A673 (cell line): ENCODE data around the gene HSPA6. TPM values are rescaled to one million over a fixed set of nuclear protein-coding genes. Genes with fewer than 3 reads are reported as not detected.
"Not testable (repeated sequence)": the region's sequence is repeated elsewhere in the genome, so short reads cannot be mapped to it uniquely, and the experiment has no call there.

ENCODE experiments used
- BruUV-seq: library from RNA; stranded (reverse); fragments of 400-500 nt; replicated peaks from 2 replicates; lab custom pipeline; 2021; lab: Mats Ljungman, UMichigan
- CTCF ChIA-PET: fragments of 300-600 bp; sonication (Branson Sonifier 250); formaldehyde crosslinking; loops from one replicate; lab custom pipeline; 2022; ENCODE audit warnings: antibody characterized with exemption; lab: Charles Lee
- POLR2A ChIA-PET: fragments of 300-600 bp; sonication (Branson Sonifier 250); formaldehyde crosslinking; loops from one replicate; lab custom pipeline; 2022; ENCODE audit warnings: antibody characterized with exemption; ENCODE audit not compliant: low non-redundant PET; lab: Charles Lee
- DNase-seq: peaks from one replicate; pipeline ENCODE4 v3.0.0-alpha.2; 2015; ENCODE audit warnings: low spot score
- H3K27ac ChIP-seq: fragments of 200-600 bp; sonication (generic); 2 replicates; pipeline ENCODE4 v1.5.1; 2016; ENCODE audit warnings: mixed run types, low read depth, mild to moderate bottlenecking, mixed read lengths, antibody characterized with exemption, low read length; ENCODE audit not compliant: poor library complexity, severe bottlenecking
- H3K27me3 ChIP-seq: fragments of 200-600 bp; sonication (generic); replicated peaks from 2 replicates; pipeline ENCODE4 v1.6.1; 2017; ENCODE audit warnings: mixed run types, low read depth, mild to moderate bottlenecking, mixed read lengths, antibody characterized with exemption, low read length; ENCODE audit not compliant: insufficient read depth, poor library complexity
- H3K36me3 ChIP-seq: fragments of 200-600 bp; sonication (generic); 2 replicates; pipeline ENCODE4 v1.6.1; 2016; ENCODE audit warnings: mixed run types, mild to moderate bottlenecking, mixed read lengths, antibody characterized with exemption, low read length; ENCODE audit not compliant: insufficient read depth, poor library complexity, severe bottlenecking
- H3K4me1 ChIP-seq: fragments of 200-600 bp; sonication (generic); 2 replicates; pipeline ENCODE4 v1.6.1; 2017; ENCODE audit warnings: mixed run types, mild to moderate bottlenecking, mixed read lengths, antibody characterized with exemption, low read length; ENCODE audit not compliant: insufficient read depth, poor library complexity, severe bottlenecking
- H3K4me3 ChIP-seq: fragments of 200-600 bp; sonication (generic); 2 replicates; pipeline ENCODE4 v1.5.1; 2016; ENCODE audit warnings: low read depth, mixed run types, mild to moderate bottlenecking, mixed read lengths, low read length; ENCODE audit not compliant: poor library complexity, severe bottlenecking
- H3K9me3 ChIP-seq: fragments of 200-600 bp; sonication (generic); 2 replicates; pipeline ENCODE4 v1.6.1; 2016; ENCODE audit warnings: mixed run types, low read depth, mild to moderate bottlenecking, mixed read lengths, antibody characterized with exemption, low read length; ENCODE audit not compliant: poor library complexity, severe bottlenecking
- EZH2 ChIP-seq: fragments of 200-600 bp; sonication (generic); IDR thresholded peaks from 2 replicates; pipeline ENCODE4 v1.6.1; 2017; ENCODE audit warnings: borderline replicate concordance, low read depth, mild to moderate bottlenecking, mixed read lengths, antibody characterized with exemption, low read length; ENCODE audit not compliant: poor library complexity, severe bottlenecking
- intact Hi-C: fragments of 100-400 bp; cut with micrococcal nuclease; formaldehyde crosslinking; loops from one replicate; pipeline ENCODE4 v1.10.0; 2022; ENCODE audit not compliant: unreplicated experiment
- total RNA-seq: library from RNA; stranded (reverse); gene quantifications from 2 replicates; pipeline ENCODE4 v1.2.3, GENCODE V29; 2021
- TF ChIP-seq, protein P1 (sequence below): fragments of 300-800, 200-600 bp; sonication (generic); conservative IDR thresholded peaks from 2 replicates; pipeline ENCODE4 v1.5.1; 2017; ENCODE audit warnings: low read depth, mild to moderate bottlenecking, antibody characterized with exemption, low read length, moderate library complexity, mixed read lengths

HSPA6 gene
- total RNA-seq, 1 experiment from 2014 or later = 0.28 TPM

GRCh38 chr1:161510477-161510876 lies 13.9 kb upstream of the HSPA6 start:
- DNase-seq = no peak
- intact Hi-C loops = no loop called here
- Histone ChIP-seq H3K36me3 (no peaks in the 10 kb centered on the region), H3K4me3 (no peak overlapping the region), H3K9me3 (no peaks in the 10 kb centered on the region), H3K27ac (no peak overlapping the region), H3K27me3 (no peaks in the 10 kb centered on the region), H3K4me1 (peaks cover 21% of the 10 kb centered on the region)
- TF ChIP-seq, protein P1, sequence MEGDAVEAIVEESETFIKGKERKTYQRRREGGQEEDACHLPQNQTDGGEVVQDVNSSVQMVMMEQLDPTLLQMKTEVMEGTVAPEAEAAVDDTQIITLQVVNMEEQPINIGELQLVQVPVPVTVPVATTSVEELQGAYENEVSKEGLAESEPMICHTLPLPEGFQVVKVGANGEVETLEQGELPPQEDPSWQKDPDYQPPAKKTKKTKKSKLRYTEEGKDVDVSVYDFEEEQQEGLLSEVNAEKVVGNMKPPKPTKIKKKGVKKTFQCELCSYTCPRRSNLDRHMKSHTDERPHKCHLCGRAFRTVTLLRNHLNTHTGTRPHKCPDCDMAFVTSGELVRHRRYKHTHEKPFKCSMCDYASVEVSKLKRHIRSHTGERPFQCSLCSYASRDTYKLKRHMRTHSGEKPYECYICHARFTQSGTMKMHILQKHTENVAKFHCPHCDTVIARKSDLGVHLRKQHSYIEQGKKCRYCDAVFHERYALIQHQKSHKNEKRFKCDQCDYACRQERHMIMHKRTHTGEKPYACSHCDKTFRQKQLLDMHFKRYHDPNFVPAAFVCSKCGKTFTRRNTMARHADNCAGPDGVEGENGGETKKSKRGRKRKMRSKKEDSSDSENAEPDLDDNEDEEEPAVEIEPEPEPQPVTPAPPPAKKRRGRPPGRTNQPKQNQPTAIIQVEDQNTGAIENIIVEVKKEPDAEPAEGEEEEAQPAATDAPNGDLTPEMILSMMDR = no peak
- TF ChIP-seq EZH2 = no peak
- no TSS peak for BruUV-seq
- ChIA-PET POLR2A (no interaction called here), CTCF (no interaction called here)

- Histone ChIP-seq H3K36me3 (no peaks in the 10 kb centered on the region), H3K27ac (no peak overlapping the region), H3K4me3 (no peak overlapping the region), H3K27me3 (no peaks in the 10 kb centered on the region), H3K9me3 (no peaks in the 10 kb centered on the region), H3K4me1 (peaks cover 14% of the 10 kb centered on the region)
- intact Hi-C loops = no loop called here
- no peak for TF ChIP-seq EZH2
- TF ChIP-seq, protein P1 = no peak
- POLR2A ChIA-PET = no interaction called here
- CTCF ChIA-PET = no interaction called here
- no peak for DNase-seq
- no TSS peak for BruUV-seq
These were observed 13.2 kb upstream of the HSPA6 start for GRCh38 chr1:161511018-161511755.

GRCh38 chr1:161511756-161512060 lies 12.6 kb upstream of the HSPA6 start:
- Histone ChIP-seq H3K27me3 (no peaks in the 10 kb centered on the region), H3K27ac (no peak overlapping the region), H3K4me1 (peaks cover 8% of the 10 kb centered on the region), H3K36me3 (no peaks in the 10 kb centered on the region), H3K9me3 (no peaks in the 10 kb centered on the region), H3K4me3 (no peak overlapping the region)
- no peak for TF ChIP-seq EZH2
- TF ChIP-seq, protein P1 = no peak
- CTCF ChIA-PET = no interaction called here
- POLR2A ChIA-PET = no interaction called here
- no peak for DNase-seq
- intact Hi-C loops = no loop called here
- BruUV-seq = no TSS peak

GRCh38 chr1:161512636-161513447 lies 11.5 kb upstream of the HSPA6 start:
- H3K4me1 ChIP-seq, DNase-seq, BruUV-seq, CTCF ChIA-PET, H3K9me3 ChIP-seq, H3K27me3 ChIP-seq, H3K4me3 ChIP-seq, H3K27ac ChIP-seq, H3K36me3 ChIP-seq, POLR2A ChIA-PET, intact Hi-C loops: not testable (repeated sequence)

DNA sequence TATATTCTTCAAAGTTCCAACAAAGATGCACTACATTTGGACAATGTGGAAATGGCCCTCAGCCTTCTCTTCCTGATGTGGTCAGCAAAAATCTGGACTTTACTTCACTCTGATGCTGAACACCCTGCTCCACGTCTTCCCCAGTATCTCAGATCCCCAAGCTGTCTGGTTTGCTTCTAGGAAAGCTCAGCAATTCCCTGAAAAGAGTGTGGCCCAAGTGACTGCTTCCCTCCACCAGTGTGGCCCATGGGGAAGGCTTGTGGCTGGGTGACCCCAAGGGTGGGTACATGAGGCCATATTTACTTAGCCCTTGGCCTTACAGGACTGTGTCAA lies 10.9 kb upstream of the HSPA6 start:
- CTCF ChIA-PET, DNase-seq, H3K36me3 ChIP-seq, H3K27ac ChIP-seq, H3K27me3 ChIP-seq, H3K4me3 ChIP-seq, intact Hi-C loops, H3K4me1 ChIP-seq, H3K9me3 ChIP-seq, POLR2A ChIA-PET, BruUV-seq: not testable (repeated sequence)
